ENCODE measurements around the gene RASSF1. TPM values are rescaled to one million over a fixed set of nuclear protein-coding genes. Genes with fewer than 3 reads are reported as not detected.

The RASSF1 gene
- total RNA-seq, 1 donor from 2014 or later: 38.0 TPM

DNA sequence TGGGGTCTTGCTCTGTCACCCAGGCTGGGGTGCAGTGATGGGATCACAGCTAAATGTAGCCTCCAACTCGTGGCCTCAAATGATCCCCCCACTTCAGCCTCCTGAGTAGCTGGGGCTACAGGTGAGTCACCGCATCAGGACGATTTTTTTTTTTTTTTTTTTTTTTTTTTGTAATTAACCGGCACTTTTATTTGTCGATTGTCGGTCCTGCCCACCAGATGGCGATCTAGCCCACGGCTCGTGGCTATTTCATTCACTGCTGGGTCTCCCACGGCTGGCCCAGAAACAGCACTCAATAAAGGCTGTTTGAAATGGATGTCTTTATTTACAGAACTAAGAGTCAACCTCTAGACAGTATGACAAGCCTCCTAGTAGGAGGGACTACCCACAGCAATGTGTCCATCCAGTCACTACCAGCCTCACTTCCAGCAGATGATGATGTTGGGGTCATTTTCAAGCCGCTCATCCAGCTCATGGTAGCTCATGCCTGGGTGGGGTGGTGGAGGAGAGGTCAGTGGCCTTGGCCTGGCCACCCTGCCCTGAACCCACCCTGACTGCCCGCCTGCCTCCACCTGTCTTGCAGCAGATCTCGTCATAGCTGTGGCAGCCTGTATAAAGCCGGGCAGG is 6.7 kb upstream of the RASSF1 start:
- Mint-ChIP-seq H3K27ac (peak overlapping the region; percentile 63), H3K9me3 (no peaks in the 10 kb centered on the region), H3K36me3 (ENCODE audit: low read depth) (peaks cover 19% of the 10 kb centered on the region), H3K4me3 (no peak overlapping the region), H3K4me1 (peaks cover 58% of the 10 kb centered on the region), H3K27me3 (no peaks in the 10 kb centered on the region)
- intact Hi-C loops (cut with micrococcal nuclease): loop anchor here (1.0 kb wide), 1 partner anchor 89 kb away; no protein-coding TSS in a partner anchor
- ChIA-PET POLR2A (interaction anchor here (0.6 to 6.9 kb wide), 7 partner anchors 9 to 1024 kb away, joined by 3 to 195 read pairs (median 4); partner anchors contain the start of gene RASSF1), CTCF (interaction anchor here (0.8 to 5.5 kb wide), 8 partner anchors 9 to 269 kb away, joined by 3 to 64 read pairs (median 4); partner anchors contain the start of genes CISH and TMEM115)
- TF ChIP-seq CTCF (IDR thresholded peaks at IDR 0.05): no peak
- DNase-seq (peak; percentile 59), ATAC-seq (ENCODE audit: low read depth) (peak; percentile 15)

GRCh38 chr3:50345586-50346234 is 5.1 kb upstream of the RASSF1 start, which contains the start of gene ZMYND10:
ZMYND10 (minus strand) TSS chr3:50345732; CDS start chr3:50345579, 153 bp downstream.
- Mint-ChIP-seq H3K27ac (no peak within 1 kb of the TSS), H3K4me3 (peak within 1 kb of the TSS; percentile 67), H3K4me1 (peaks cover 51% of the 10 kb centered on the region), H3K36me3 (ENCODE audit: low read depth) (peaks cover 17% of the 10 kb centered on the region), H3K9me3 (no peaks in the 10 kb centered on the region), H3K27me3 (no peaks in the 10 kb centered on the region)
- ChIA-PET CTCF (interaction anchor here (5.5 kb wide), 1 partner anchor 196 kb away, joined by 64 read pairs; no protein-coding TSS in a partner anchor), POLR2A (interaction anchor here (0.6 to 6.9 kb wide), 4 partner anchors 7 to 105 kb away, joined by 3 to 195 read pairs (median 7); partner anchors contain the start of gene RASSF1)
- TF ChIP-seq CTCF (IDR thresholded peaks at IDR 0.05): no peak
- intact Hi-C loops (cut with micrococcal nuclease): no loop called here
- peak; percentile 73 for DNase-seq
- peak; percentile 33 for ATAC-seq (ENCODE audit: low read depth)

GRCh38 chr3:50345008-50345407 is 4.4 kb upstream of the RASSF1 start:
- H3K9me3 Mint-ChIP-seq: no peaks in the 10 kb centered on the region
- no peak overlapping the region for H3K27ac Mint-ChIP-seq
- H3K4me3 Mint-ChIP-seq: no peak overlapping the region
- ChIA-PET POLR2A (interaction anchor here (0.6 to 6.9 kb wide), 2 partner anchors 7 to 24 kb away, joined by 4 to 195 read pairs; partner anchors contain the start of gene RASSF1), CTCF (no interaction called here)
- H3K27me3 Mint-ChIP-seq: no peaks in the 10 kb centered on the region
- DNase-seq (no peak), ATAC-seq (ENCODE audit: low read depth) (no peak)
- TF ChIP-seq CTCF (IDR thresholded peaks at IDR 0.05): no peak
- H3K4me1 Mint-ChIP-seq: peaks cover 48% of the 10 kb centered on the region
- peaks cover 14% of the 10 kb centered on the region for H3K36me3 Mint-ChIP-seq (ENCODE audit: low read depth)
- intact Hi-C loops (cut with micrococcal nuclease): no loop called here

DNA sequence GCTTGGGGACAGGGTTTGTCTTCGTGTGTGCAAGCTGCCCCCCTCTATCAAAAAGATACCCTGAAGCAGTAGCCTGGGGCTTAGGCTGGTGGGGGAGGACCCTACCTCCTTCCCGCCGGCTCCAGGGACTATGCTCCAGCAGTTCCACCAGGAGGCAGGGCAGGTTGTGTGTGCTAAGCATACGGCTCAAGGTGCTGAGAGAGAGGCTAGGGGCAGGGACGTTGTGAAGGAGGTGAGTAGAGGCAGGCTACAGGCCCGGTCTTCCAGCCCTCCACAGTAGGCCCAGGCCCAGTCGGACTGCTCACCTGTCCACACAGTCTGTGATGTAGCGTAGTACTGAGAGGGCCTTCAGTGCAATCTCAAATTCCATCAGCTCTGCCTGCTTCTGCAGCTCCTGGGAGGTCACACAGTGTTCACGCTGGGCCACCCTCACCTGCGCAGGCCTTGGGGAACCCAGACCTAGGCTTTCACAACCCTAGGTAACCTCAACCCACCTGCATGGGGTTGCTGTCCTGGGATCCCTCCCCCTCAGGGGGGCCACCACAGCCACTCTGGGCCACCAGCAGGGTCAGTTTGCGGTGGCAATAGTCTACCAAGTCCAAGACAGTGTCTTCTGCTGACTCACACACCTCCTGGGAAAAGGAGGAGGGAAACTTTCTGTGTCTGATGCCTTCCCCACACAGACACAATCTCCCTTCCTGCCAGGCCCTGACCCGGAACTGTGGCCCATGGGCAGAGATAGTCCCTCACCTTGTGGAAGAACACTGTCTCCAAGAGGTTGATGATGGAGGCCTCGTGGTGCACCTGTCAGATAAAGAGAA is 2.4 kb upstream of the RASSF1 start:
- Mint-ChIP-seq H3K27ac (peak overlapping the region; percentile 41), H3K4me1 (peaks cover 55% of the 10 kb centered on the region), H3K27me3 (no peaks in the 10 kb centered on the region), H3K4me3 (no peak overlapping the region), H3K36me3 (ENCODE audit: low read depth) (peaks cover 7% of the 10 kb centered on the region), H3K9me3 (no peaks in the 10 kb centered on the region)
- no peak for ATAC-seq (ENCODE audit: low read depth)
- no peak for TF ChIP-seq CTCF (IDR thresholded peaks at IDR 0.05)
- intact Hi-C loops (cut with micrococcal nuclease): no loop called here
- CTCF ChIA-PET: no interaction called here
- no peak for DNase-seq
- POLR2A ChIA-PET: interaction anchor here (1.0 to 1.4 kb wide), 3 partner anchors 8 to 226 kb away, joined by 3 to 6 read pairs (median 5); partner anchors contain the start of genes CYB561D2, HEMK1 and NPRL2
